ENCODE data around the gene MAP3K5.

DNA sequence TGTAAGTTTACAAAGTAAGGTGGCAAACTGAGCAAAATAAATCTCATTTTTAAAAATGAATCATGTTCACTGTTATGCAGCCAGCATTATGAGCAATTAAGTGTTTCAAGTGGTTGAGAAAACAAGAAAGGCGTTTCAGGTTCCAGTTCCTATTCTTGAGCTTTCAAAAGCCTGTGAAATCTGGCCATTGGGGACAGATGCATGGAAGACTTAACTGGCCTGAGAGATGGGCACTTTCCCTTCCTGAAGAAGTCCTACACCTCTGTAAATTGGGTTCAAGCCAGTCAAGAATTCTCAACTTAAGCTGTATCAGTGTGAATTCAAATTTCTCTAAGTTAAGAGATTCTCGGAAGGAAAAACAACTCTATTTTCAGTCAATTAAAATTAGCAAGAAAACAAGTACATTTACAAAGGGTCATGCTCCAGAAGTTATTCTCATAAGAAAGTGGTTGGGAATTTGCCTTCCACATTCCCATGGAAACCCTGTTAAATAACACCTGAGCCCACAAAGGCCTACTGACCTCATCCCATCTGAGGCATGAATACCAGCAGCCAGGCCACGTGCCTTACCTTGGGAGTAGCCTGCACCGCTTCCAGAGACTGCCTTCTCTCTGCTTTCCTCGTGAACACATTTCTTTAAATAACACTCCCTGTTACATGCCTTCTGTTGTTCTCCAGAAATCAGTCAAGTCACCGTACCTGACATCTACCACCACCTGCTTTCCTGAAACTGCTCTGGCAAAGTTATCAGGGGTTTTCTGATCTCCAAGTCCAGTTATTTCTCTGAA is 19.4 kb downstream of the MAP3K5 start:
- TF ChIP-seq, protein P1, sequence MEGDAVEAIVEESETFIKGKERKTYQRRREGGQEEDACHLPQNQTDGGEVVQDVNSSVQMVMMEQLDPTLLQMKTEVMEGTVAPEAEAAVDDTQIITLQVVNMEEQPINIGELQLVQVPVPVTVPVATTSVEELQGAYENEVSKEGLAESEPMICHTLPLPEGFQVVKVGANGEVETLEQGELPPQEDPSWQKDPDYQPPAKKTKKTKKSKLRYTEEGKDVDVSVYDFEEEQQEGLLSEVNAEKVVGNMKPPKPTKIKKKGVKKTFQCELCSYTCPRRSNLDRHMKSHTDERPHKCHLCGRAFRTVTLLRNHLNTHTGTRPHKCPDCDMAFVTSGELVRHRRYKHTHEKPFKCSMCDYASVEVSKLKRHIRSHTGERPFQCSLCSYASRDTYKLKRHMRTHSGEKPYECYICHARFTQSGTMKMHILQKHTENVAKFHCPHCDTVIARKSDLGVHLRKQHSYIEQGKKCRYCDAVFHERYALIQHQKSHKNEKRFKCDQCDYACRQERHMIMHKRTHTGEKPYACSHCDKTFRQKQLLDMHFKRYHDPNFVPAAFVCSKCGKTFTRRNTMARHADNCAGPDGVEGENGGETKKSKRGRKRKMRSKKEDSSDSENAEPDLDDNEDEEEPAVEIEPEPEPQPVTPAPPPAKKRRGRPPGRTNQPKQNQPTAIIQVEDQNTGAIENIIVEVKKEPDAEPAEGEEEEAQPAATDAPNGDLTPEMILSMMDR (conservative IDR thresholded peaks at IDR 0.05 in 1 of 2, IDR thresholded peaks at IDR 0.05 in 1 of 2; ENCODE audit: low read depth in 1 of 2, low read length in 2 of 2): no peak
- no peak for TF ChIP-seq EZH2 (IDR thresholded peaks at IDR 0.05; ENCODE audit: low read length, missing control alignments)
